DOHH2 (cell line): ENCODE data around the gene DEAF1.

Source experiments
- CTCF ChIP-seq: fragments of 200-600 bp; sonication (generic); IDR thresholded peaks from one replicate; pipeline ENCODE4 v1.5.1; 2014; ENCODE audit warnings: antibody characterized with exemption, mild to moderate bottlenecking, low read depth, low read length; ENCODE audit not compliant: poor library complexity, severe bottlenecking
- EZH2phosphoT487 ChIP-seq: fragments of 200-600 bp; sonication (generic); IDR thresholded peaks from 2 replicates; pipeline ENCODE4 v1.6.1; 2017; ENCODE audit warnings: borderline replicate concordance, mild to moderate bottlenecking, antibody characterized with exemption, low read length, moderate library complexity, mixed read lengths

- TF ChIP-seq CTCF (no peak), EZH2phosphoT487 (no peak)
These were observed 70.9 kb downstream of the DEAF1 start for GRCh38 chr11:623999-624704.
